Astrocyte (in vitro differentiated cells and primary cell): Measurements from ENCODE around the gene DNLZ. TPM values are rescaled to one million over a fixed set of nuclear protein-coding genes. Genes with fewer than 3 reads are reported as not detected.

Experiments used
- DNase-seq: peaks from one replicate; pipeline ENCODE4 v3.0.0-alpha.2; 2010; ENCODE audit warnings: low read depth
- FAIRE-seq: peaks from 2 replicates; lab custom pipeline; 2011; peaks lifted over from hg19 to GRCh38; lab: Jason Lieb, UNC
- H2AFZ ChIP-seq: 2 replicates; pipeline ENCODE4 v1.6.0; 2012; ENCODE audit warnings: low read depth, low read length, inconsistent platforms
- H3K27ac ChIP-seq: 2 replicates; pipeline ENCODE4 v1.5.1; 2011; ENCODE audit warnings: low read depth, low read length, inconsistent platforms
- H3K27me3 ChIP-seq: 2 replicates; pipeline ENCODE4 v1.6.0; 2011; ENCODE audit warnings: low read length, inconsistent platforms; ENCODE audit not compliant: insufficient read depth
- H3K36me3 ChIP-seq: 2 replicates; pipeline ENCODE4 v1.5.1; 2011; ENCODE audit warnings: low read length, inconsistent platforms; ENCODE audit not compliant: insufficient read depth
- H3K4me1 ChIP-seq: 2 replicates; pipeline ENCODE4 v1.5.1; 2011; ENCODE audit warnings: low read length, inconsistent platforms; ENCODE audit not compliant: insufficient read depth
- H3K4me2 ChIP-seq: 2 replicates; pipeline ENCODE4 v1.6.0; 2012; ENCODE audit warnings: low read length, inconsistent platforms
- H3K4me3 ChIP-seq: 2 replicates; pipeline ENCODE4 v1.5.1; 2011; ENCODE audit warnings: low read depth, mild to moderate bottlenecking, low read length, inconsistent platforms; ENCODE audit not compliant: insufficient read depth
- H3K79me2 ChIP-seq: 2 replicates; pipeline ENCODE4 v1.6.0; 2012; ENCODE audit warnings: mild to moderate bottlenecking, low read length, inconsistent platforms; ENCODE audit not compliant: insufficient read depth
- H3K9ac ChIP-seq: 2 replicates; pipeline ENCODE4 v1.6.0; 2012; ENCODE audit warnings: mild to moderate bottlenecking, low read length, inconsistent platforms
- H3K9me3 ChIP-seq: 2 replicates; pipeline ENCODE4 v1.5.1; 2012; ENCODE audit warnings: low read depth, mild to moderate bottlenecking, low read length, inconsistent platforms; ENCODE audit not compliant: insufficient read depth
- H4K20me1 ChIP-seq: 2 replicates; pipeline ENCODE4 v1.6.0; 2012; ENCODE audit warnings: low read length, inconsistent platforms; ENCODE audit not compliant: insufficient read depth
- H3K27ac Mint-ChIP-seq: one replicate; pipeline ENCODE4 v1.8.0; 2021; ENCODE audit warnings: mild to moderate bottlenecking, mixed read lengths; ENCODE audit not compliant: unreplicated experiment
- H3K27me3 Mint-ChIP-seq: one replicate; pipeline ENCODE4 v1.8.0; 2021; ENCODE audit warnings: low read depth, mixed read lengths; ENCODE audit not compliant: unreplicated experiment
- H3K36me3 Mint-ChIP-seq: one replicate; pipeline ENCODE4 v1.8.0; 2021; ENCODE audit warnings: low read depth, mixed read lengths; ENCODE audit not compliant: unreplicated experiment
- H3K4me1 Mint-ChIP-seq: one replicate; pipeline ENCODE4 v1.8.0; 2021; ENCODE audit warnings: low read depth, mixed read lengths; ENCODE audit not compliant: unreplicated experiment
- H3K4me3 Mint-ChIP-seq: one replicate; pipeline ENCODE4 v1.8.0; 2021; ENCODE audit warnings: mild to moderate bottlenecking, moderate library complexity, mixed read lengths; ENCODE audit not compliant: unreplicated experiment
- H3K9me3 Mint-ChIP-seq: one replicate; pipeline ENCODE4 v1.8.0; 2021; ENCODE audit warnings: mild to moderate bottlenecking, mixed read lengths; ENCODE audit not compliant: unreplicated experiment
- EZH2 ChIP-seq: IDR thresholded peaks from 2 replicates; pipeline ENCODE4 v1.6.1; 2012; ENCODE audit warnings: mild to moderate bottlenecking, low read length, inconsistent platforms; ENCODE audit not compliant: insufficient read depth
- total RNA-seq: library from RNA; stranded (reverse); gene quantifications from 2 replicates; pipeline ENCODE4 v1.2.1, GENCODE V29; 2021
- TF ChIP-seq, protein P1 (sequence below): IDR thresholded peaks from 2 replicates; pipeline ENCODE4 v1.5.1; 2011; ENCODE audit warnings: low read depth, mild to moderate bottlenecking, inconsistent platforms, low read length, moderate library complexity; ENCODE audit not compliant: insufficient read depth

DNLZ gene
- total RNA-seq, 1 donor from 2014 or later: 17.4 TPM

- peak overlapping the region; percentile 62 for H3K27ac Mint-ChIP-seq
- no peaks in the 10 kb centered on the region for H3K9me3 Mint-ChIP-seq
- peaks cover 6% of the 10 kb centered on the region for H3K4me1 Mint-ChIP-seq
- Histone ChIP-seq H3K27me3 (no peaks in the 10 kb centered on the region), H3K4me1 (peaks cover 10% of the 10 kb centered on the region), H3K9ac (peak overlapping the region; percentile 3), H3K9me3 (no peaks in the 10 kb centered on the region), H3K79me2 (no peaks in the 10 kb centered on the region), H3K4me3 (no peak overlapping the region), H2AFZ (peak overlapping the region; percentile 13), H3K4me2 (peak overlapping the region; percentile 5), H3K36me3 (no peaks in the 10 kb centered on the region), H3K27ac (no peak overlapping the region), H4K20me1 (no peaks in the 10 kb centered on the region)
- H3K36me3 Mint-ChIP-seq: peaks cover 4% of the 10 kb centered on the region
- H3K27me3 Mint-ChIP-seq: no peaks in the 10 kb centered on the region
- no peak overlapping the region for H3K4me3 Mint-ChIP-seq
- FAIRE-seq (no peak), DNase-seq (peak; percentile 54)
- TF ChIP-seq, protein P1, sequence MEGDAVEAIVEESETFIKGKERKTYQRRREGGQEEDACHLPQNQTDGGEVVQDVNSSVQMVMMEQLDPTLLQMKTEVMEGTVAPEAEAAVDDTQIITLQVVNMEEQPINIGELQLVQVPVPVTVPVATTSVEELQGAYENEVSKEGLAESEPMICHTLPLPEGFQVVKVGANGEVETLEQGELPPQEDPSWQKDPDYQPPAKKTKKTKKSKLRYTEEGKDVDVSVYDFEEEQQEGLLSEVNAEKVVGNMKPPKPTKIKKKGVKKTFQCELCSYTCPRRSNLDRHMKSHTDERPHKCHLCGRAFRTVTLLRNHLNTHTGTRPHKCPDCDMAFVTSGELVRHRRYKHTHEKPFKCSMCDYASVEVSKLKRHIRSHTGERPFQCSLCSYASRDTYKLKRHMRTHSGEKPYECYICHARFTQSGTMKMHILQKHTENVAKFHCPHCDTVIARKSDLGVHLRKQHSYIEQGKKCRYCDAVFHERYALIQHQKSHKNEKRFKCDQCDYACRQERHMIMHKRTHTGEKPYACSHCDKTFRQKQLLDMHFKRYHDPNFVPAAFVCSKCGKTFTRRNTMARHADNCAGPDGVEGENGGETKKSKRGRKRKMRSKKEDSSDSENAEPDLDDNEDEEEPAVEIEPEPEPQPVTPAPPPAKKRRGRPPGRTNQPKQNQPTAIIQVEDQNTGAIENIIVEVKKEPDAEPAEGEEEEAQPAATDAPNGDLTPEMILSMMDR: no peak
- TF ChIP-seq EZH2: no peak
Observed at GRCh38 chr9:136372561-136373299, 9.2 kb upstream of the DNLZ start.

DNA sequence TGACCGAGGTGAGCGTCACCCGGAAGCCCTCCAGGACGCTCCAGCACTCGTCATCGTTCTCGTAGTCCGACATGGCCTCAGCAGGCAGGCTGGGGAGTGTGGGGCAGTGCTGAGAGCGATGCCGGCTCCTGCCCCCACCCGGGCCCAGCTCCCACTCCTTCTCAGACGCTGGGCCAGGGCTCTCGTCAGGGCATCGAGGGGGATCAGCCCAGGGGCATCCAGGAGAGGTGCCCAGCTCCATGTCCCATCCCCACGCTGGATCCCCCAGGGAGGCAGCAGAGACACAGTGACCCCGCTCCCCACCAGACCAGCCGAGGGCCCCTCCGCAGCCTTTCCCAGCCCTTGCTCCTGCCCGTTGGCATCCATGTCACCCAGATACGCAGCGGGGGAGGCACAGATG, 8.5 kb upstream of the DNLZ start:
- TF ChIP-seq, protein P1: no peak
- no peak for TF ChIP-seq EZH2
- peaks cover 10% of the 10 kb centered on the region for H3K4me1 ChIP-seq
- Mint-ChIP-seq H3K27me3 (no peaks in the 10 kb centered on the region), H3K9me3 (no peaks in the 10 kb centered on the region), H3K27ac (no peak overlapping the region), H3K4me1 (peaks cover 6% of the 10 kb centered on the region), H3K36me3 (peaks cover 4% of the 10 kb centered on the region), H3K4me3 (no peak overlapping the region)
- DNase-seq (no peak), FAIRE-seq (no peak)
- no peaks in the 10 kb centered on the region for H4K20me1 ChIP-seq
- no peak overlapping the region for H3K9ac ChIP-seq
- no peaks in the 10 kb centered on the region for H3K9me3 ChIP-seq
- no peaks in the 10 kb centered on the region for H3K36me3 ChIP-seq
- H3K4me3 ChIP-seq: no peak overlapping the region
- no peak overlapping the region for H3K27ac ChIP-seq
- H3K79me2 ChIP-seq: no peaks in the 10 kb centered on the region
- H2AFZ ChIP-seq: no peak overlapping the region
- no peaks in the 10 kb centered on the region for H3K27me3 ChIP-seq
- H3K4me2 ChIP-seq: peak overlapping the region; percentile 5

GRCh38 chr9:136371533-136371880, 8.0 kb upstream of the DNLZ start:
- Mint-ChIP-seq H3K9me3 (no peaks in the 10 kb centered on the region), H3K27me3 (no peaks in the 10 kb centered on the region), H3K4me3 (no peak overlapping the region), H3K27ac (no peak overlapping the region), H3K36me3 (peaks cover 4% of the 10 kb centered on the region), H3K4me1 (peaks cover 6% of the 10 kb centered on the region)
- Histone ChIP-seq H3K9ac (no peak overlapping the region), H3K79me2 (no peaks in the 10 kb centered on the region), H3K9me3 (no peaks in the 10 kb centered on the region), H3K27me3 (no peaks in the 10 kb centered on the region), H3K4me2 (no peak overlapping the region), H3K36me3 (no peaks in the 10 kb centered on the region), H3K27ac (no peak overlapping the region), H2AFZ (no peak overlapping the region), H3K4me1 (peaks cover 10% of the 10 kb centered on the region), H4K20me1 (no peaks in the 10 kb centered on the region), H3K4me3 (no peak overlapping the region)
- DNase-seq: no peak
- TF ChIP-seq, protein P1: no peak
- no peak for TF ChIP-seq EZH2
- FAIRE-seq: no peak
